H9 (cell line): Measurements from ENCODE around the gene EBLN2. TPM values are rescaled to one million over a fixed set of nuclear protein-coding genes. Genes with fewer than 3 reads are reported as not detected.
A peak's percentile ranks its signal among the peaks of the same experiment; 100 is the strongest.

Experiments
- DNase-seq: peaks from one replicate; pipeline ENCODE4 v3.0.0-alpha.2; 2017
- H2AFZ ChIP-seq: one replicate; pipeline ENCODE4 v1.6.1; 2013; ENCODE audit warnings: mild to moderate bottlenecking, low read length, control low read depth, moderate library complexity
- H2AK5ac ChIP-seq: 2 replicates; pipeline ENCODE4 v1.6.1; 2013; ENCODE audit warnings: low read length, control low read depth, mixed read lengths; ENCODE audit not compliant: insufficient read length
- H2BK120ac ChIP-seq: one replicate; pipeline ENCODE4 v1.6.1; 2013; ENCODE audit warnings: low read depth, mild to moderate bottlenecking, low read length, control low read depth, inconsistent platforms; ENCODE audit not compliant: poor library complexity, severe bottlenecking
- H2BK12ac ChIP-seq: 2 replicates; pipeline ENCODE4 v1.6.1; 2013; ENCODE audit warnings: low read length, control low read depth, mixed read lengths, low read depth; ENCODE audit not compliant: insufficient read length
- H2BK15ac ChIP-seq: 2 replicates; pipeline ENCODE4 v1.6.1; 2013; ENCODE audit warnings: low read depth, low read length, control low read depth
- H2BK20ac ChIP-seq: one replicate; pipeline ENCODE4 v1.6.1; 2013; ENCODE audit warnings: low read depth, mild to moderate bottlenecking, low read length, control low read depth, inconsistent platforms; ENCODE audit not compliant: poor library complexity, severe bottlenecking
- H2BK5ac ChIP-seq: 2 replicates; pipeline ENCODE4 v1.6.1; 2013; ENCODE audit warnings: low read length, control low read depth, mixed read lengths; ENCODE audit not compliant: insufficient read length
- H3K14ac ChIP-seq: 2 replicates; pipeline ENCODE4 v1.6.1; 2013; ENCODE audit warnings: low read length, control low read depth; ENCODE audit not compliant: insufficient read depth
- H3K18ac ChIP-seq: 2 replicates; pipeline ENCODE4 v1.6.1; 2013; ENCODE audit warnings: low read depth, mild to moderate bottlenecking, mixed read lengths, low read length, control low read depth; ENCODE audit not compliant: insufficient read length
- H3K23ac ChIP-seq: 2 replicates; pipeline ENCODE4 v1.6.1; 2013; ENCODE audit warnings: low read length, control low read depth, mixed read lengths, low read depth; ENCODE audit not compliant: insufficient read length
- H3K23me2 ChIP-seq: 2 replicates; pipeline ENCODE4 v1.6.1; 2013; ENCODE audit warnings: low read depth, mild to moderate bottlenecking, mixed read lengths, low read length, control low read depth; ENCODE audit not compliant: insufficient read length, poor library complexity, severe bottlenecking
- H3K27ac ChIP-seq: 2 replicates; pipeline ENCODE4 v1.5.1; 2013; ENCODE audit warnings: low read length, control low read depth, mixed read lengths, low read depth; ENCODE audit not compliant: insufficient read length
- H3K27me3 ChIP-seq: 2 replicates; pipeline ENCODE4 v1.6.1; 2013; ENCODE audit warnings: low read length, control low read depth, inconsistent platforms; ENCODE audit not compliant: insufficient read depth
- H3K4ac ChIP-seq: 2 replicates; pipeline ENCODE4 v1.6.1; 2013; ENCODE audit warnings: low read depth, mild to moderate bottlenecking, control low read depth, inconsistent platforms, low read length, moderate library complexity
- H3K4me1 ChIP-seq: 2 replicates; pipeline ENCODE4 v1.6.1; 2013; ENCODE audit warnings: low read length, control low read depth, inconsistent platforms; ENCODE audit not compliant: insufficient read depth
- H3K4me2 ChIP-seq: 2 replicates; pipeline ENCODE4 v1.6.1; 2013; ENCODE audit warnings: low read length, control low read depth, mixed read lengths; ENCODE audit not compliant: insufficient read length, insufficient read depth
- H3K56ac ChIP-seq: 2 replicates; pipeline ENCODE4 v1.6.1; 2013; ENCODE audit warnings: low read depth, mild to moderate bottlenecking, mixed read lengths, low read length, control low read depth; ENCODE audit not compliant: insufficient read length
- H3K79me1 ChIP-seq: 2 replicates; pipeline ENCODE4 v1.6.1; 2013; ENCODE audit warnings: low read depth, mild to moderate bottlenecking, moderate library complexity, low read length, control low read depth, inconsistent platforms; ENCODE audit not compliant: insufficient read depth, poor library complexity, severe bottlenecking
- H3K79me2 ChIP-seq: 2 replicates; pipeline ENCODE4 v1.6.1; 2013; ENCODE audit warnings: low read length, control low read depth, inconsistent platforms; ENCODE audit not compliant: insufficient read depth
- H3K9ac ChIP-seq: 2 replicates; pipeline ENCODE4 v1.6.1; 2013; ENCODE audit warnings: low read length, control low read depth, mixed read lengths; ENCODE audit not compliant: insufficient read length; ENCODE audit errors: extremely low read depth
- H3K9me3 ChIP-seq: one replicate; pipeline ENCODE4 v1.6.1; 2013; ENCODE audit warnings: low read depth, low read length, inconsistent platforms; ENCODE audit not compliant: control insufficient read depth
- H3T11ph ChIP-seq: one replicate; pipeline ENCODE4 v1.6.1; 2013; ENCODE audit warnings: mild to moderate bottlenecking, low read length, control low read depth, inconsistent platforms
- H4K20me1 ChIP-seq: one replicate; pipeline ENCODE4 v1.6.1; 2013; ENCODE audit not compliant: control insufficient read depth, insufficient read length, insufficient read depth
- H4K5ac ChIP-seq: 2 replicates; pipeline ENCODE4 v1.6.1; 2013; ENCODE audit warnings: low read depth, mild to moderate bottlenecking, mixed read lengths, low read length, control low read depth; ENCODE audit not compliant: insufficient read length
- H4K8ac ChIP-seq: replicated peaks from 2 replicates; pipeline ENCODE4 v1.6.1; 2013; ENCODE audit warnings: low read length, control low read depth, mixed read lengths, low read depth; ENCODE audit not compliant: insufficient read length
- H4K91ac ChIP-seq: 2 replicates; pipeline ENCODE4 v1.6.1; 2013; ENCODE audit warnings: low read depth, mild to moderate bottlenecking, moderate library complexity, mixed read lengths, low read length, control low read depth; ENCODE audit not compliant: insufficient read length
- H3K27ac Mint-ChIP-seq, 3 experiments: 2 replicates in 2 of 3; 3 replicates in 1 of 3; pipeline ENCODE4 v1.8.0; 2020 to 2021; ENCODE audit warnings: mixed read lengths in 3 of 3, mild to moderate bottlenecking in 1 of 3, moderate library complexity in 1 of 3
- H3K27me3 Mint-ChIP-seq: 2 replicates; pipeline ENCODE4 v1.8.0; 2021; ENCODE audit warnings: low read depth, mild to moderate bottlenecking, moderate library complexity, mixed read lengths
- H3K36me3 Mint-ChIP-seq, 3 experiments: 2 replicates in 2 of 3; 3 replicates in 1 of 3; pipeline ENCODE4 v1.8.0; 2020 to 2021; ENCODE audit warnings: low read depth in 3 of 3, mixed read lengths in 3 of 3; ENCODE audit not compliant: insufficient read depth in 1 of 3
- H3K4me1 Mint-ChIP-seq, 2 experiments: 2 replicates each; pipeline ENCODE4 v1.8.0; 2020; ENCODE audit warnings: mixed read lengths in 2 of 2
- H3K4me3 Mint-ChIP-seq, 2 experiments: 2 replicates in 1 of 2; 3 replicates in 1 of 2; pipeline ENCODE4 v1.8.0; 2020 to 2021; ENCODE audit warnings: mild to moderate bottlenecking in 2 of 2, mixed read lengths in 2 of 2, moderate library complexity in 1 of 2
- H3K9me3 Mint-ChIP-seq, 2 experiments: 2 replicates in 1 of 2; 3 replicates in 1 of 2; pipeline ENCODE4 v1.8.0; 2020; ENCODE audit warnings: mild to moderate bottlenecking in 2 of 2, mixed read lengths in 2 of 2, moderate library complexity in 1 of 2
- CTCF ChIP-seq: fragments of 200-600 bp; sonication (generic); conservative IDR thresholded peaks from 3 replicates; pipeline ENCODE4 v1.8.0; 2021; ENCODE audit warnings: antibody characterized with exemption, mild to moderate bottlenecking
- WGBS: extraction: QIAGEN DNeasy Blood & Tissue Kit; methylation state at CpG from one replicate; pipeline ENCODE4 v1.1.7; 2013; ENCODE audit warnings: missing lambda C conversion rate, low lambda C conversion rate, mixed read lengths; ENCODE audit not compliant: insufficient read length; ENCODE audit errors: extremely low coverage; 5-methylcytosine and 5-hydroxymethylcytosine counted together
- total RNA-seq: library from RNA; stranded (reverse); gene quantifications from 2 replicates; pipeline ENCODE4 v1.2.1, GENCODE V29; 2021

The EBLN2 gene
- total RNA-seq, 1 experiment from 2014 or later, result 6.1 TPM

GRCh38 chr3:73069775-73070444 lies 8.5 kb downstream of the EBLN2 start:
- no peak for DNase-seq
- no peaks in the 10 kb centered on the region for H3K27me3 ChIP-seq
- H2BK120ac ChIP-seq, result no peak overlapping the region
- no peak overlapping the region for H4K5ac ChIP-seq
- H3K23me2 ChIP-seq, result no peaks in the 10 kb centered on the region
- no peak overlapping the region for H3K4me2 ChIP-seq
- no peak overlapping the region for H3T11ph ChIP-seq
- H3K79me1 ChIP-seq, result no peaks in the 10 kb centered on the region
- no peaks in the 10 kb centered on the region for H3K27me3 Mint-ChIP-seq
- no peak overlapping the region for H2BK15ac ChIP-seq
- no peak overlapping the region for H4K91ac ChIP-seq
- H3K4me1 Mint-ChIP-seq, result peaks cover 23 to 31% of the 10 kb centered on the region in 2 experiments
- no peak overlapping the region for H3K4me3 Mint-ChIP-seq
- peaks cover 6% of the 10 kb centered on the region; the same call in 1 of the 2 replicates for H3K4me1 ChIP-seq
- no peak overlapping the region for H2AK5ac ChIP-seq
- no peak overlapping the region for H2BK12ac ChIP-seq
- H3K18ac ChIP-seq, result no peak overlapping the region
- H3K36me3 Mint-ChIP-seq, result peaks cover 0 to 21% (median 16%) of the 10 kb centered on the region in 3 experiments; a peak in 5 of 7 replicates
- H3K56ac ChIP-seq, result no peak overlapping the region
- no peak overlapping the region for H3K9ac ChIP-seq
- H2BK20ac ChIP-seq, result no peak overlapping the region
- H3K79me2 ChIP-seq, result no peaks in the 10 kb centered on the region
- TF ChIP-seq CTCF, result no peak
- H3K4ac ChIP-seq, result no peak overlapping the region
- H2AFZ ChIP-seq, result no peak overlapping the region
- no peak overlapping the region for H3K14ac ChIP-seq
- H4K8ac ChIP-seq, result no peak overlapping the region
- no peak overlapping the region for H2BK5ac ChIP-seq
- H3K9me3 Mint-ChIP-seq, result no peaks in the 10 kb centered on the region
- no peak overlapping the region for H3K27ac ChIP-seq
- WGBS, result no CpG with 5 or more reads among the region's 14 CpGs
- no peak overlapping the region for H3K23ac ChIP-seq
- no peaks in the 10 kb centered on the region for H4K20me1 ChIP-seq
- peak overlapping the region; percentile 14 to 51 (median 22); a peak in 2 of 7 replicates for H3K27ac Mint-ChIP-seq
- no peaks in the 10 kb centered on the region for H3K9me3 ChIP-seq
